GM10847 (cell line): ENCODE measurements around the gene HEMK1.

Source experiments
- POLR2A ChIP-seq: IDR thresholded peaks from 2 replicates; pipeline ENCODE4 v1.6.1; 2011; ENCODE audit not compliant: insufficient read length; ENCODE audit errors: extremely low read depth

HEMK1 gene

DNA sequence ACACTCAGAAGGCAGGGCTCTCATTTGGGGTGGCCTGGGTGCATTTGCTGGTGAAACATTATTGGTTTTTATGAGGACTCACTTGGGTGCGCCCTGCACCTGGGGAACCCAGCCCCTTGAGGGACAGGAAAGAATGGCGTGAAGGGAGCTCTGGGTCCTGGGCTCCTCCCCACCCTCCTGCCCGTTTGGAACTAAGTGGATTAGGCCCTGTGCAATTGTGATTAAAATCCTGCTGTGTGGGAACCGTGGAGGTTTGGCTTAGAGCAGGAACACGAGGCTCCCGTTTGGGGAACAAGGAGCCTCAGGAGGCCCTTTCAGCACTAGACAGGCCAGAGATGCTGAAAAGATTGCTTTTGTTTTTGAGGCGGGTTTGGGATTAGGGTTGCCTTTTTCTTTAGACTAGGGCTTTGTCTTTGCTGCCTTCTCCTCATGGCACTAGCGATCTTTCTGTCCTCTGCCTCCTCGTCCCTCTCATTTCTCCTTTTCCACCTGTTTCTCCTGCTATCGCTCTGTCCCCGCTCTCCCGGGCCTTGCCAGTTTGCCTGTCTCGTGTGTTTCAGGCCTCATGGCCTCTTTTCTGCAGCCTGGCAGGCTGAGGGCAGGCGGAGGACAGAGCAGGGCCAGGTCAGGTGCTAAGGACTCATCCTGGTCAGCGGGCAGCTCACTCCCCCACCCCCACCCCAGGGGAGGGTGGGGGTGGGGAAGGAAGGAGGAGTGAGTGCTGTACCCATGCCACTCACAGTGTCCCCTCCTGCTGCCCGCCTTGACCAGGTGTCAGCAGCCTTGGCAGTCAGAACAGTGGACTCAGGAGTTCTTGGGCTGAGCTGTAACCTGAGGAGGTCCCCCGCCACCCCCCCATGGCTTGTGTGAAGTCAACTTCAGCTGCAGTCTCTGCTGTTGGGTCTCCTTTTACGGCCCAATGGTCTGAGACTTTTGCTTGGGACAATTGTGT lies 56.2 kb downstream of the HEMK1 start:
- no peak for TF ChIP-seq POLR2A

DNA sequence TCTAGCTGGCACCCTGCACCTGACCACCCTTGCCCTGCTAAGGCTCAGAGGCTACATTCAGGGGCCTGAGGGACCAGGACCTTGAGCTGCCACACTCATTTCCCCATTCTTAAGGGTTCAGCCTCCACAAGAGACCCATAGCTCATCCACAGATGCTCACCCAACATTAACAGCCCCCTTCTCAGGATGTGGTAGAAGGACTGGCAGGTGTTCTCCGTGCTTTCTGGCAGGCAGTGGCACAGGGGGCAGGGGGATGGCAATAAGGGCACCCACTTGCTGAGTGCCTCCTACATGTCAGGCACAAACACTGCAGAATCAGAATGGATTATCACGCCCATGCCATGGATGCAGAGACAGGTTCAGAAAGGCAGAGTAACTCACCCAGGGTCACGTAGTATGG lies 57.1 kb downstream of the HEMK1 start:
- no peak for TF ChIP-seq POLR2A

DNA sequence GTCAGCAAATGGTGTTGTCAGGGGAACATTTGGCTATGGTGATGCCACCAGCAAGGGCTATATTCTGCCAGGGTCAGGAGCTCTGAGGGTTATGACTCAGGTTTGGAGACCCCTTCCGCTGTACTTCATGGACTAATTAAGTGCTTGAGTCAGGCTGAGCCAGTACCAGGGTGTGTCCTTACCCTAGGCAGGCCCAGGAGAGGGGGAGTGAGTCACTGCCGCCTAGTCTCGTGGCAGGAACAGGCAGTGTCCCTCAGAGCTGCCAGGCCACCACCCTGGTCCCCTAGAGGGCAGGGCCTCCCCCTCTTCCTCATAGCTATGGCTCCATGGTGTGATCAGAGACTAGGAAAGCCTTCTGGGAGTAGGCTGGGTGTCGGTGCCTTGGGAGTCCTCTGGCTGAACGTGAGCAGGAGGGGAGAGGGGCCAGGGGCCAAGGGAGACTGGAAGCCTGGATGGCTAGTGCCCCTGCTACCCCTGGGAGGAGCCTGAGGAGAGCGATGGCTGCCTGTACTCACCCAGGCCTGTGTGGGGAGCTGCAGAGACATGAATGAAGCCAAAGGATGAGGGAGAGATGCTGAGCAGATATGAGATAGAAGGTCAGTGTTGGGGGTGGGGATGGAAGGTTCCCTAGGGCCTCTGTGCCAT lies 58.2 kb downstream of the HEMK1 start:
- TF ChIP-seq POLR2A = no peak

DNA sequence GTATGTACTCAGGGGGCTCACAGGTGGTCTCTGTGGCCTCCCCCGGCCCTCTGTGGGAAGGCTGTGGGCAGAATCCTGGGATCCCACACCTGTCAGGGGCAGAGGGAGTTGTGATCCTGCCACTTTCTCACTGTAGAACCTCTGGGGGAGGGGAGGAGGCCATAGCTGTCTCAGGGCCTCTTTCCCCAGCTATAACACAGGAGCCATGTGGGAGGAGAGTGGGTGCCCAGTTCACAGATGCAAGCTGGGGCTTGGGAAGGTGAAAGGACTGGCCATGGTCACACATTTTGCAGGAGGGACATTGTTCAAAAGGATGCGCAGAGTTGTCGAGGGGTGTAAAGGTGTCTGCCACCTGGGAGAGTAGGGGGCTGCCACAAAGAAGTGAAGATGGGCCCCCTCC lies 59.3 kb downstream of the HEMK1 start:
- no peak for TF ChIP-seq POLR2A

DNA sequence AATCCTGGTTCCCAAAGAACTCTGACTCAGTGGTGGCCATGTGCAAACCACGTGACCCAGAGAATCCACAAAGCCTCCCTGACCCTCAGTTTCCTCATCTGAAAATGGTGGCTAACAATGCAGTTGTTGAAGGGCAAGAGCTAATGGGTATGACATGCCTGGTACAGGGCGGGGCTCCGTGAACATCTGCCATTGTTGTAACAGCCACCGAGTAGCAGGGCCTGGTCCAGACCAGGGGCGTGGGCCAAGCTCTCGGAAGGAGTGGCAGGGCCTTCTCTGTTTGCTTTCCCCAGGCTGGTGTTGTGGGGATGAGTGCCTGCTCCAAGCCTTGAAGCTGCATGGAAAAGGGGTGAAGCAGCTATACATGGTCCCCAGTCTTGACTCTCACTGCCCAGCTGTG lies 61.1 kb downstream of the HEMK1 start:
- no peak for TF ChIP-seq POLR2A

DNA sequence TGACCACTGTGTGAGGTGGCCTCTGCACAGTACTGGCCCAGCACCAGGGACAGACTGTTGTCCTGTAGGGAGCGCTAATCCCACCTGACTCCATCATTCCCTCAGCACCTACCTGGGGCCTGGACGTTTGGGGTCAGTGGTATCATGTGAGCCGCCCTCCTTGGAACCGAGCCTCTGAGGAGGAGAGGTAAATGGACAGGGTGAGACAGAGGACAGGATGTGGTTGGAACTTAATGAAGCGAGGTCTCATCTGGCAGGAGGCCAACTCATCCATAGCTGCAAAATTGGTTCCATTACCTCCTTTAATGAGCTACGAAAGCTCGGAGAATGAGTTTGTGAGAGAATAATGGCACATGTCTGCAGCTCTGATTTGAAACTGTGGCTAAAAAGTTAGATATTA lies 61.6 kb downstream of the HEMK1 start:
- TF ChIP-seq POLR2A = no peak

DNA sequence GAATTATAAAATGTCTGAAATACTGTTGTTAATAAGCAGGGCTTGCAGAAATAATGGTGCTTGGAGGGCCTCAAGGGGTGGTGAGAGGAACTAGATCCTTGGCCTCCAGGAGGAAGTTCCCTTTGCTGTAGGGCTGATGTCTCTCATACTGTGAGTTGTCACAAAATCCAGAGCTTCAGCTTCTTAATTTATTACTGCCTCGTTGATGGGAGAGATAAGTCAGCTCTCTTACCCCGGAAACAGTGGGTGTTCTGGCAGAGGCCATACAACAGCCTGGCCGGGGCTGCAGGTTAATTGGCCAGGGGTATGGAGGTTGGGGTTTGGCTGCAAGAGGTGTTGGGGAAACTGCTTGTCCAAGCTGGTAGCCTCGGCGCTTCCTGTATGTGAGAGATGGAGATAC lies 63.1 kb downstream of the HEMK1 start:
- TF ChIP-seq POLR2A = no peak

DNA sequence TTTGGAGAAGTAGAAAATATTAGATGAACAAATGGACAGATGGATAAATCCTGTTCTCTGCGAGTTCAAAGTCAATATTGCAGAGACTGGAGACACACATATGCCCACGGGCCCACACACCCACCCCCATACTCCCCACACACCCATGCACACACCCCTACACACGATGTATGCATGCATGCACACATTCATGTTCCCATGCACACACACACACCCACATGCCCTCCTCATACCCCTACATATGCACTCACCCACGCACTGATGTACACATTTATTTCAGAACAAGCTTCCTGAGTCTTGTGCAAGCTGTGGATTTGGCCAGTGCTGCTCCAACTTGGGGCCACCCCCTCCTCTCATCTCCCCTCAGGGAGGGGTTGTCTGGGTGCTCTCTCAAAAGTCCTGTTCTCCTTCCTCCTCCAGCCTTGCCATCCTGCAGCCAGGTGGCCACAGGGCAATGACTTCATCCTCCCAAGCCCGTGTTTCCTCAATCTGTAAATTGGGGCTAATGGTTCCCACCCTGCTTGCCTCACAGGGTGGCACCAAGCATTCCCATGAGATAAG lies 64.0 kb downstream of the HEMK1 start:
- no peak for TF ChIP-seq POLR2A

DNA sequence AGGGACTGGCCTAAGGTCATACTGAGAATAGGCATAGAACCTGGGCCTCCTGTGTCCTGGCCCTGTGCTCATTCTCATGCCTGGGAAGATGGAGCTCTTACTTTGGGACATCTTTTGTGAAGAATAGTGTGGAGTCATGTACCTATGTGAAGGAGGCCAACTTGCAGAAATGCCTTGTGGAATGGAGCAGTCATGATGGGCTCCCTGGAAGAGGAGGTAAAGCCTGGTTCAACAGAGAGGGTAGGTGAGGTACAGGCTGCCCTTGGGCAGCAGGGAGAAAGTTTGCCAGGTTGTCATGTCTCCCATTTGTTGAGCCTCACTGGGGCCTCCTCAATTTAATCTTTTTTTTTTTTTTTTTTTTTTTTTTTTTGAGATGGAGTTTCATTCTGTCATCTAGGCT lies 65.7 kb downstream of the HEMK1 start:
- TF ChIP-seq POLR2A = no peak

DNA sequence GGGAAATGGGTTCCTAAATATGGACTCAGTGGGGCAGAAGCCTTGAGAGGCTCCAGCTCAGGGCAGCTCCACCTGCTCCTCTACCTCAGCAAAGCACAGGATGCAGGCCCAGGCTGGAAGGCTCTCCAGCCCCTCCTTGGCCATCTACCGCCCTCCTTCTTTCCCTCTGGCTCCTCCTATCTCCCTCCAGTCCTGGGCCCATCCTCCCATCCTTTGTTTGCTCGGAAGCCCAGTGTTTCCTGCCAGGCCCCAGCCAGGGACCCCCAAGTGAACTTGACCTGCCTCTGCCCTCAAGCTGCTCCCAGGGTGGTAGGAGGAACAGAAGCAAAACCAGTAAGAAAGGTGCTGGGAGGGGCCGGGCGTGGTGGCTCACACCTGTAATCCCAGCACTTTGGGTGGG lies 67.7 kb downstream of the HEMK1 start:
- no peak for TF ChIP-seq POLR2A

DNA sequence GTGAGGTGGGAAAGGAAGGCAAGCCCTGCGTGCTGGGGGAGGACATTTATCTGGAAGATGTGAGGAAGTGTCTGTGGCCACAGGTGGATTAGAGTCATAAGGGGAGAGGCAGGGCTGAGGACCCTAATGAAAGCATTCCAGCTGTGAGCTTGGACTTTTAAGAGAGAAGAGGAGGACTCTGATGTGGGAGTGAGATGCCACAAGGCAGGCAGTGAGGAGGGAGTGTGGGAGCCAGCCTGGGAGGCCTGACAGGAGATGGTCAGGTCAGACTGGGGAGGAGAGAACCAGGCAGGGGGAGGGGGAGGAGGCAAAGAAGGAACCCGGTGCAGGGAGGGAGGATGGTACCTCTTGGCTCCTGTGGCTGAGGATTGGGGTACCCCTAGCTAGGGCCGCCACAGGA lies 68.6 kb downstream of the HEMK1 start:
- no peak for TF ChIP-seq POLR2A

DNA sequence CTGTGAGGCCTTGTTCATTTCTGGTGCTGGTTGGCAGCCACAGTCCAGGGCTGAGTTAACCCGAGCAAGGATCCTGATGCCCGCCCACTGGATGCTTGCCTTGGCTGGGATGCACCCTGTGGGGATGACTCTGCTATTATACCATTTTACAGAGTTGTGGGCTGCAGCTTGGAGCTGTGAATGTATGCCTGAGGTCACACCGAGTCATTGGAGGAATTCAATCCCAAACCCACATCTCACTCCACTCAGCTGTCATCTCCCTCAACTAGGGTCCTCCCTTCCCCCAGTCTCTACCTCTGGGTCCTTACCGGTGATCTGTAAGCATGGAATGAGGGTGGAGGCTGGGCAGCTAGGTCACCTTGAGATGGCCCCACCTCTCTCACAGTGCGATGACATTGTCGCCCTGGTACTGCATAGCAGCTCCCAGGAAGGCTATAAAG lies 69.8 kb downstream of the HEMK1 start:
- no peak for TF ChIP-seq POLR2A

DNA sequence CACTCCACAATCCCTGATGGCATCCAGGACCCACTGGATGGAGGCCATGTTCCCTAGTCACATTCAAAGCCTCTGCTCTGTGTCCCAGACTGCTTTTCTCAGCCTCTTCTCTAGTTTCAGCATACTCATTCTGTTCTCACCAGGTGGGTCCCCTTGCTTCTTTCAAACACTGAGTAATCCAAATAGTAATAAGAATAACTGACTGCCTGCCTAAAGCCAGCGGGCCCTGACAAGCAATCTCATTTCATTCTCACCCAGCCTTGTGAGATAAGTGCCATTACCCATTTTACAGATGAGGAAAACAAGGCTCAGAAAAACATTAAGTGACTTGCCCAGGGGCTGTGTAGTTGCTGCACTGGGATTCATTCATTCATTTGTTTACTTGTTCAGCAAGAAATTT lies 73.1 kb downstream of the HEMK1 start:
- no peak for TF ChIP-seq POLR2A

DNA sequence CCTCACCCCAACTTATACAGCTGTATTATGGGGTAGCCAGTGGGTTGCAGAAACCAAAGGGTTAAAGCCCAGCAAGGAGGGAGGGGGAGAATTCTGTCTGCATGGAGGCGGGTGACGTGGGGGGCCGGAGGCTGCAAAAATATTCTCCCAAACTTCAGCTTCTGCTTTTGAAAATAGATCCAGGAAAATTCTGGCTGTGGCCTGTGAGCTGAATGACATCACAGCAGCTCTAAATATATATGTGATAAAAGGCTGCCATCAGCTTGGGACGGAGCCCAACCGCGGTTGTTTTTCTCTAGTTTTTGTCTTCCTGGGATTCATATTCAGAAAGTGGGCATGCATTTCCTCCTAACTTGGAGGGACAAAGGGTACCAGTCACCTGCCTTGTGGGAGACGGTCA lies 75.2 kb downstream of the HEMK1 start:
- TF ChIP-seq POLR2A = no peak

DNA sequence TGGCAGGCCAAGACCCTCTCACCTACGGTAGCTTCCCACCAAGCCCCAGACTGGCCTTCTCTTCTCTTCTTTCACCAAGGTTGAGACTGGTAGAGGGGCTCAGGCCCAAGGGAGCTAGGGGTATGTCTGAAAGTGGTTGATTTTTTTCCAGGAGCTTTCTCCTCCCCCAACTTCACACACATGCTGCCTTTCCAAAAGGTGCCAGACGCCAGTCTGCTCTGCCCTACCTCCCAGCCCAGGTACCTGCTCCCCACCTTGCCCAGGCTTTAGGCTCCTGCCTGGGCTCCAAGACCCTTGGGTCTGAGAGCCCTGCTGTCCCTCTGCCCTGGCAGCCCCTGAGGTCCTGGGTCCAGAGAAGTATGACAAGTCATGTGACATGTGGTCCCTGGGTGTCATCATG lies 76.1 kb downstream of the HEMK1 start:
- no peak for TF ChIP-seq POLR2A
